Measurements from ENCODE around the gene PRM1. TPM values are rescaled to one million over a fixed set of nuclear protein-coding genes. Genes with fewer than 3 reads are reported as not detected.

Gene PRM1
- total RNA-seq, 2 experiments from 2014 or later = not detected

- Mint-ChIP-seq H3K4me1 (peaks cover 88% of the 10 kb centered on the region), H3K4me3 (peak overlapping the region; percentile 19), H3K9me3 (no peaks in the 10 kb centered on the region), H3K36me3 (ENCODE audit: low read depth) (peaks cover 1% of the 10 kb centered on the region), H3K27me3 (no peaks in the 10 kb centered on the region), H3K27ac (peak overlapping the region; percentile 98)
- CTCF ChIA-PET = interaction anchor here (0.9 to 1.0 kb wide), 3 partner anchors 10 to 260 kb away, joined by 3 to 4 read pairs (median 4); partner anchors contain the start of gene SOCS1
- POLR2A ChIA-PET = no interaction called here
- no peak for DNase-seq
Measured at GRCh38 chr16:11231367-11231970, 49.7 kb downstream of the PRM1 start.

Small RNAs within 50 kb of the gene (microRNA-seq; reads per million reads assigned to microRNA genes)
- gene MIR548H2 (ENCODE audit: borderline microRNAs expressed, borderline replicate concordance) = not detected

Other genes with a start within 250 kb of the PRM1 start
- gene SOCS1, start 25.1 kb downstream of the PRM1 start, total RNA-seq = 100 to 1,000 TPM; 127 to 133 TPM
- not detected for gene TNP2, start 12.0 kb downstream of the PRM1 start, total RNA-seq
- gene PRM3, start 7.7 kb downstream of the PRM1 start, total RNA-seq = not detected
- not detected for gene PRM2, start 4.8 kb downstream of the PRM1 start, total RNA-seq
- 10 to 100 TPM; 53.5 to 55.1 TPM for gene RMI2, start 64.1 kb upstream of the PRM1 start, total RNA-seq